HG03196 (cell line): ENCODE results near the gene FPR1.
"Not testable (repeated sequence)": the region's sequence is repeated elsewhere in the genome, so short reads cannot be mapped to it uniquely, and the experiment has no call there.

Experiments
- ATAC-seq: cut with Tn5 transposase; IDR thresholded peaks from one replicate; pipeline ENCODE4 v1.9.1; 2021; ENCODE audit not compliant: unreplicated experiment

Gene FPR1

GRCh38 chr19:51779703-51780102 lies 28.0 kb upstream of the FPR1 start:
- no peak for ATAC-seq

- no peak for ATAC-seq
Measured at GRCh38 chr19:51779181-51779580, 27.5 kb upstream of the FPR1 start.

GRCh38 chr19:51777570-51778462 lies 26.1 kb upstream of the FPR1 start:
- no peak for ATAC-seq

- not testable (repeated sequence) for ATAC-seq
Measured at GRCh38 chr19:51776561-51776960, 24.9 kb upstream of the FPR1 start.

- no peak for ATAC-seq
Measured at GRCh38 chr19:51772977-51773376, 21.3 kb upstream of the FPR1 start.

- no peak for ATAC-seq
Measured at GRCh38 chr19:51771376-51772130, 19.9 kb upstream of the FPR1 start.

GRCh38 chr19:51766461-51766860 lies 14.8 kb upstream of the FPR1 start:
- ATAC-seq = no peak

GRCh38 chr19:51765086-51765485 lies 13.4 kb upstream of the FPR1 start:
- ATAC-seq = no peak

- ATAC-seq = no peak
Measured at GRCh38 chr19:51761696-51762095, 10.0 kb upstream of the FPR1 start.

- ATAC-seq = no peak
Measured at GRCh38 chr19:51760697-51761356, 9.1 kb upstream of the FPR1 start, which contains the start of gene FPR2. Gene FPR2 (plus strand): TSS chr19:51761180. CDS start chr19:51768659, 7,479 bp downstream.

- ATAC-seq = no peak
Measured at GRCh38 chr19:51755571-51755970, 3.9 kb upstream of the FPR1 start.

GRCh38 chr19:51754770-51755169 lies 3.1 kb upstream of the FPR1 start:
- ATAC-seq = no peak

- ATAC-seq = no peak
Measured at GRCh38 chr19:51754109-51754508, 2.4 kb upstream of the FPR1 start.

GRCh38 chr19:51750400-51751094 lies 1.1 kb downstream of the FPR1 start:
- no peak for ATAC-seq

- no peak for ATAC-seq
Measured at GRCh38 chr19:51749979-51750378, 1.7 kb downstream of the FPR1 start.

- no peak for ATAC-seq
Measured at GRCh38 chr19:51746731-51747130, 4.9 kb downstream of the FPR1 start.

- no peak for ATAC-seq
Measured at GRCh38 chr19:51743405-51743804, 8.3 kb downstream of the FPR1 start.

- ATAC-seq = no peak
Measured at GRCh38 chr19:51742789-51743188, 8.9 kb downstream of the FPR1 start.

GRCh38 chr19:51740356-51740755 lies 11.3 kb downstream of the FPR1 start:
- no peak for ATAC-seq

- no peak for ATAC-seq
Measured at GRCh38 chr19:51739466-51740213, 12.0 kb downstream of the FPR1 start.
